GM21515 (cell line): ENCODE measurements around the gene NPDC1.

ENCODE experiments used
- ATAC-seq: cut with Tn5 transposase; IDR thresholded peaks from one replicate; pipeline ENCODE4 v1.9.1; 2021; ENCODE audit not compliant: unreplicated experiment

Gene NPDC1

GRCh38 chr9:137057545-137057944 is 11.6 kb upstream of the NPDC1 start:
- ATAC-seq = no peak

GRCh38 chr9:137056739-137057415 is 10.9 kb upstream of the NPDC1 start:
- ATAC-seq = no peak

- no peak for ATAC-seq
These were observed 9.7 kb upstream of the NPDC1 start for GRCh38 chr9:137055385-137056364.

- no peak for ATAC-seq
These were observed 9.0 kb upstream of the NPDC1 start for GRCh38 chr9:137054932-137055384.

GRCh38 chr9:137053944-137054931 is 8.3 kb upstream of the NPDC1 start, which contains the start of gene ENTPD2:
TSS of gene ENTPD2 (minus strand) at chr9:137054061. CDS start at chr9:137053997, 64 bp downstream.
- ATAC-seq = no peak

- ATAC-seq = no peak
These were observed 7.3 kb upstream of the NPDC1 start for GRCh38 chr9:137052998-137053943.

GRCh38 chr9:137052293-137052692 is 6.3 kb upstream of the NPDC1 start:
- ATAC-seq = no peak

- no peak for ATAC-seq
These were observed 5.3 kb upstream of the NPDC1 start for GRCh38 chr9:137051145-137051724.

GRCh38 chr9:137050570-137050969 is 4.6 kb upstream of the NPDC1 start:
- ATAC-seq = no peak

- ATAC-seq = no peak
These were observed 3.8 kb upstream of the NPDC1 start for GRCh38 chr9:137049544-137050449.

GRCh38 chr9:137048655-137049543 is 2.9 kb upstream of the NPDC1 start:
- ATAC-seq = no peak

- ATAC-seq = no peak
These were observed 486 bp downstream of the NPDC1 start for GRCh38 chr9:137045294-137046087.

- no peak for ATAC-seq
These were observed 1.3 kb downstream of the NPDC1 start for GRCh38 chr9:137044502-137045177.

GRCh38 chr9:137044037-137044436 is 1.9 kb downstream of the NPDC1 start:
- no peak for ATAC-seq

GRCh38 chr9:137042751-137043727 is 2.9 kb downstream of the NPDC1 start:
- no peak for ATAC-seq
